ENCODE data around the gene NLRP1.

Gene NLRP1

GRCh38 chr17:5584383-5585286 lies at the start of gene NLRP1:
NLRP1 (minus strand) TSS chr17:5584509; CDS start chr17:5583957, 552 bp downstream.
- in situ Hi-C loops (cut with HindIII; ENCODE audit: low sequenced_read_pairs) = no loop called here

- in situ Hi-C loops (cut with HindIII; ENCODE audit: low sequenced_read_pairs) = no loop called here
Measured at GRCh38 chr17:5631958-5632590, 47.8 kb upstream of the NLRP1 start.

DNA sequence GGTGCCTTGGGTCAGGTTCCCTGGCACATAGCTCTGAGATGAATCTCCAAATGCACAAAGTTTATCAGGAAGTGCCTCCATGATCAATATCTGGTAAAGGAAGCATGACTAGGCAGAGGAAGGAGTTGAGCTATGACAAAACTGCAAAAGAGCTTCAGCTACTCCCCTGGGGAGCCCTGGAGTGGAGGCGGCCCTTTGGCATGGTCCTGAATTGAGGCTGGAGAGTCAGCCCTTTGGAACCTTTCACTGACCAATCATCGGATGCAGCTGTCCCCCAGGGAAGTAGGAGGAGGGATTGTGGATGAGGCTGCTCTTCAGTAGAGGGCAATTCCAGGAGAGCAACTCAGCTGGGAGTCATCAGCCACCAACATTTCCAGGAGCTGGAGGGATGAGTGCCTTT lies 46.1 kb upstream of the NLRP1 start:
- in situ Hi-C loops (cut with HindIII; ENCODE audit: low sequenced_read_pairs) = no loop called here

DNA sequence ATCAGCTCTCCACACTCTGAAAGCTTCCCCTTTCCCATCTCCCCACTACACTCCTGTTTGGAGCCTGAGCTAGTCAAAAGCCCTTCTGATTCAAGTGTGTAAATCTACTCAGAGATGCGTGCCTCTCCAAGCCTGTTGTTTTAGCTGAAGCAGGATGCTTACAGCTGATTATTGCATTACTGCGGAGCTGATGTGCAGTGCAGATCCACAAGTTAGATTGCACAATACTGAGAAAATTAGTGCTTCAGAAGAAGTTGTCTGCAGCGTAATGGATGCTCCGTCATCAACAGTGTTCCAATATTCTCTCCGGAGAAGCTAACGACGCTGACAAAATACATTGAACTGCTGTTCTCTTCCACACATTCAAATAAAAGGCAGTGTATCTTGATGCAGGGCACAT lies 44.8 kb upstream of the NLRP1 start:
- in situ Hi-C loops (cut with HindIII; ENCODE audit: low sequenced_read_pairs) = no loop called here

GRCh38 chr17:5628262-5628661 lies 44.0 kb upstream of the NLRP1 start:
- in situ Hi-C loops (cut with HindIII; ENCODE audit: low sequenced_read_pairs) = no loop called here

GRCh38 chr17:5624211-5624610 lies 39.9 kb upstream of the NLRP1 start:
- in situ Hi-C loops (cut with HindIII; ENCODE audit: low sequenced_read_pairs) = no loop called here

DNA sequence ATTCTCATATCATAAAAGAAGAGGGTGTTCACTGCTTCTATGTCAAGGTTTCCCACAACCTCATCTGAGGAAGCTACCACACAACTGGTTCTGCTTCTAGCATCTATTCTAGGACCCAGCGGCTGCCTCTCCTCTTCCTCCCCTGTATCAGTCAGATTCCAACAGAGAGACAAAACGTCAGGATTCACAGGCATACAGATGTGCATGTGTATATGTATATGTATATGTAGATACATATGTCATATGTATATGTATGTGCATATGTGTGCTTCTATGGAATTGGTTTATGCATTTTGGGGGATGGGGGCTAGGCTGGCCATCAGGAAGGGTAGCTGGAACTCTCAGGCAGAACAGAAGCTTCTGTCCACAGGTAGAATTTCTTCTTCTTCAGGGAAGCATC lies 37.4 kb upstream of the NLRP1 start:
- in situ Hi-C loops (cut with HindIII; ENCODE audit: low sequenced_read_pairs) = no loop called here

DNA sequence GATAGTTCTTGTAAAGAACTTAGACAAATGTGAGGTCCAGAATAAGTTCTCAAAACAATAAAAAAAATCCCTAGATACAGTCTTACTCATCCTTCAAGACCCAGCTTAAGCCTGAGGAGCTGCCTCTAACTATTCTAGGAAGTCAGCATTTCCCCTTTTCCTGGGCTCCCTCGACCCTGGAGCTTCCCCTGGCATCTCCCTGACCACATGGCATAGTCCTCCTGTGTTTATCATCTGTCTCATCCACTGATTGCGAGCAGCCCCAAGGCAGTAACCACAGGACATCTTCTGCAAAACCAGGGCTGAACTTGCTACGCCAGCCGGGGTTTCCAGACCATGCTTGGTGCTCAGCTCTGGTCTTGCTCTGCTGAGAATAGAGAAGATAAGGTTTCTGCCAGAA lies 36.7 kb upstream of the NLRP1 start:
- in situ Hi-C loops (cut with HindIII; ENCODE audit: low sequenced_read_pairs) = no loop called here

DNA sequence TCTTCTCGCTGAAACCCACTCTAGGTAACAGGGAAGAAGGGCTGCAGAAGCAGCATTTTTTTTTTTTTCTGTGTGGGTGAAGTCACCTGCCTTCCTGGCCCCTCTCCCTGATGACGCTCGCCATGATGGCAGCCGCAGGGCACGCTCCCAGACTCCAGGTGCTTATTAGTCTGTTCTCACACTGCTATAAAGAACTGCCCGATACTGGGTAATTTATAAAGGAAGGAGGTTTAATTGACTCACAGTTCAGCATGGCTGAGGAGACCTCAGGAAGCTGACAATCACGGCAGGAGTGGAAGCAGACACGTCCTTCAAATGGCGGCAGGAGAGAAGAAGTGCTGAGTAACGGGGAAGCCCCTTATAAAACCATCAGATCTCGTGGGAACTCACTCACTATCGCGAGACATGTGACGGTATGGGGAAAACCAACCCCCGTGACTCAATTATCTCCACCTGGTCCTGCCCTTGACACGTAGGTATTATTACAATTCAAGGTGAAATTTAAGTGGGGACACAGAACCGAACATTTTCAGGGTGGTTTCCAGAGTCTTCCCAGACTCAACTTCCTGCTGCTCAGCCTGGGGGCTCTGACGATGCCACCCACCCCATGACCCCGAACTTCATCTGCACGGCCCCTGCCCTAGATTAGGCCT lies 34.9 kb upstream of the NLRP1 start:
- in situ Hi-C loops (cut with HindIII; ENCODE audit: low sequenced_read_pairs) = no loop called here

- in situ Hi-C loops (cut with HindIII; ENCODE audit: low sequenced_read_pairs) = no loop called here
Measured at GRCh38 chr17:5618476-5618875, 34.2 kb upstream of the NLRP1 start.

- in situ Hi-C loops (cut with HindIII; ENCODE audit: low sequenced_read_pairs) = no loop called here
Measured at GRCh38 chr17:5615476-5615875, 31.2 kb upstream of the NLRP1 start.

- in situ Hi-C loops (cut with HindIII; ENCODE audit: low sequenced_read_pairs) = loop anchor here (5.0 kb wide), 2 partner anchors 46 to 806 kb away; no protein-coding TSS in a partner anchor
Measured at GRCh38 chr17:5610956-5611355, 26.6 kb upstream of the NLRP1 start.

DNA sequence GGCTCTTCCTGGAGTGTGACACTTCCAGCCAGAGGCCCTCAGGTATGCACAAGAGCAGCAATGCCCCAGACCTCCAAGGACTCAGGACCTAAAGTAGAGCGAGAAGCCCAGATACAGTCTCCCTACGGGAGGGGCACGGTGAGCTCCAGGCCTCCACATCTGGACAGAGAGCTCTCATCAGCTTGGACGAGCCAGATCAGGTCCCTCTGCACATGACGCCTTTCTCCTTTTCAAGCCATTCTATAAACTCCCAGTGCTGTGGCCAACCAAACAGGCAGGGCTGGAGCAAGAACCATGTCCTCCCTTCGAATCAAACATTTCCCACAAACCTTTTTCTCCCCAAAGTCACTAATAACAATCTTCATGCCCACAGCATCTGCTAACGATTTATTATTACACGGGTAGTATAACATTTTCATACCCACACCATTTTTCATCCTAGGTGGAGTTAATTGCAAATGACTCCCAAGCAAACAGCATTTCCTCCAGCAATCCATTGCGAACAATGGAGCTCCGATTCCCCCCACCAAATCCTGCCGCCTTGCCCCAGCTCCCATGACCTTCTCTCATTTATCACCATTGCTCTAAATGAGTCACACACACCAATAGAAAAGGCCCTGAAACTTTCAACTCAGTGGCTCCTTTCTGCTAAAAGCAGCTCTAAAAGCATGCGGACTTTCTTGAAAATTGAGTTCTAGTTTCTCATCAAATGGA lies 24.2 kb upstream of the NLRP1 start:
- in situ Hi-C loops (cut with HindIII; ENCODE audit: low sequenced_read_pairs) = no loop called here

GRCh38 chr17:5607946-5608345 lies 23.6 kb upstream of the NLRP1 start:
- in situ Hi-C loops (cut with HindIII; ENCODE audit: low sequenced_read_pairs) = no loop called here

DNA sequence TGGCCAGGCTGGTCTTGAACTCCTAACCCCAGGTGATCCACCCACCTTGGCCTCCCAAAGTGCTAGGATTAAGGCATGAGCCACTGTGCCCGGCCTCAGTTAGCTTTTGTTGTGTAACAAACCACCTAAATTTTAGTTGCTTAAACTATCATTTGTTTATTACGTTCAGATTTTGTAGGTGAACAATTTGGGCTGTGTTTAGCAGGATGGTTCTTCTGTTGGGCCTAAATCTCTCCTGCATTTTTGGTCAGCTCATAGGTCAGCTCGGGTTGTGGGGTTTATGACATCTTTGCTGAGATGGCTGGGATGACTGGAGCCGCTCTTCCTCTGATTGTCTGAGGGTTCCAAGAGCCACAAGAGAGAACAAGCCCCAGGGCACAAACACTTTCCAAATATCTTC lies 21.1 kb upstream of the NLRP1 start:
- in situ Hi-C loops (cut with HindIII; ENCODE audit: low sequenced_read_pairs) = no loop called here

- in situ Hi-C loops (cut with HindIII; ENCODE audit: low sequenced_read_pairs) = no loop called here
Measured at GRCh38 chr17:5600041-5600440, 15.7 kb upstream of the NLRP1 start.

- in situ Hi-C loops (cut with HindIII; ENCODE audit: low sequenced_read_pairs) = loop anchor here (5.0 kb wide), 1 partner anchor 89 kb away; no protein-coding TSS in a partner anchor
Measured at GRCh38 chr17:5598457-5598856, 14.1 kb upstream of the NLRP1 start.

DNA sequence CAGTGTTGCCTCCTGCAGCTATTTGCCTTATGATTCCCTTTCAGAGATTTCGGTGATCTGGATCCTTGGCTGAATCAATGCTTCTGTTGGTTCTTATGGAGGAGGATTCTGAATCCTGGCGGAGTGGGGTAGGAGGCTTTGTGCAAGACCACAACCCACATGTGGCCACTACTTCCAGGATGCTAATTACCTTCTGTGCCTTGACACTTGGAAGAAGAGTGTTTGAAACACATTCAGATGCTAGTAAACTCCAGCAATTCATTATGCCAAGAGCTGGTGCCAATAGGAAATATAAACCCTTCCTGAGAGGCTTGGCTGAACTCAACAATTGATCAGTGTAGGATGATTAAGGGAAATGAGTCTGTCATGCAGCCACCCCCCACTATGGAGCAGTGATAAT lies 12.1 kb upstream of the NLRP1 start:
- in situ Hi-C loops (cut with HindIII; ENCODE audit: low sequenced_read_pairs) = loop anchor here (5.0 kb wide), 1 partner anchor 91 kb away; no protein-coding TSS in a partner anchor

DNA sequence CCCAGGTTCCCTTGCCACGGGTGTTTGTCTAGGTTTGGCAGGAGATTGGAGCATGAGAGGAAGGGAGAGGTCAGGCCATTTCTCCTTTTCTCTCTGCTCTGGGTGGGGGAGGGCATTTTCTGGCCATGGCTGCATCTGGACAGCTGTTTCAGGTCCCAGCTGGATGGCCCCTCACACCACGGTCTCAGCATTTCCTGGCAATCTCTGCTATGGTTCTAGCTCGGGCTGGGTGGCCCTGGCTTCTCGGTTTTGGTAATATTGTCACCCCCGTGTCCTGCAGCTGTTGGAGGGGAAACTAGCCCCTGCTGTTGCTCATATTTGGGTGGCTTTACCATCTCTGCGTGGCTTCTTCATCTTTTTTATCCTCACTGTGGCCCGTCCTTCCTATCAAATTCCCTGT lies 11.5 kb upstream of the NLRP1 start:
- in situ Hi-C loops (cut with HindIII; ENCODE audit: low sequenced_read_pairs) = loop anchor here (5.0 kb wide), 1 partner anchor 91 kb away; no protein-coding TSS in a partner anchor

DNA sequence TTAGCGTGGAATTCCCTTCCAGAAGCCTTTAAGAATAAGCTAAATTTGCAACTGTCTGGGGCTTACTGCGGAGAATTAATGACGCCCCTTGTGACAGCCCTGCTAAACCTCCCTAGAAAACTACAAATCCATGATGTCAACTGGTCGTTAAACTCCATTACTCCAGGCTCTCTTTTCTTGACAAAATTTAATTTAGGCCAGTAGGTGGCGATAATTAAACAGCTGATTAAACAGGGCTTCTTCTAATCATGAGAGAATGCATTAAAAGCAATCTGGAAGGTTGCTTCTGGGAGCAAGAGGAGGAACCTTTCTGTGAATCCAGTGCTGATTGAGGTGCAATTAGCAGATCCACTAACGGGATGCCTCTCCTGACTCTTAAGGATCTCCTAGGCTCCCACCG lies 8.1 kb upstream of the NLRP1 start:
- in situ Hi-C loops (cut with HindIII; ENCODE audit: low sequenced_read_pairs) = no loop called here

DNA sequence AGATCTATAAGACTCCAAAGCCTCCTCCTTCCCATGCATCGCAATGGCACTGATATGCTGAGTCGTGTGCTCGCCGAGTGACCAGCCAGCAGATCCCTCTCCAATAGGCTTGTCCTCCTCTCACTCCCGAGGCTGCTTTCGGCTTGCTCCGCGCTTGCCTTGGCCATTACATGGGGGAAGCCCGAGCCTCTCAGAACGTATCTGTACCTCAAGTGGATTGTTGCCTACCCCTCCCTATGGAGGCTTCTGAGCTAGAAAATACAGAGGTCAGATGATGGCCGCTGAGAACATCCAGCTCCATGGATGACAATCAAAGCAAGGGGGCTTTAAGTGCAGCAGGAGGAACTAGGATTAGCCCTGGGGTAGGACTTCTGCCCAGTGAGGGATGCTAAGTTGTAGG lies 7.7 kb upstream of the NLRP1 start:
- in situ Hi-C loops (cut with HindIII; ENCODE audit: low sequenced_read_pairs) = no loop called here
